CD4-positive, alpha-beta T cell (primary cell): ENCODE measurements around the gene EARS2. TPM values are rescaled to one million over a fixed set of nuclear protein-coding genes. Genes with fewer than 3 reads are reported as not detected.

Source experiments
- ATAC-seq: fragments of 200-7000 bp; cut with Tn5 transposase; one replicate; pipeline ENCODE4 v1.10.0; 2022; ENCODE audit warnings: mild to moderate bottlenecking; ENCODE audit not compliant: poor library complexity
- CTCF ChIA-PET: fragments of 350-600 bp; sonication (Branson Sonifier 250); formaldehyde crosslinking; loops from one replicate; lab custom pipeline; 2021; ENCODE audit warnings: antibody characterized with exemption, inconsistent platforms; lab: Charles Lee
- POLR2A ChIA-PET: fragments of 350-600 bp; sonication (Branson Sonifier 250); formaldehyde crosslinking; loops from one replicate; lab custom pipeline; 2021; ENCODE audit warnings: antibody characterized with exemption, inconsistent platforms; lab: Charles Lee
- DNase-seq, 14 experiments: peaks; one replicate each; pipeline ENCODE4 v3.0.0-alpha.2; 2013 to 2020; ENCODE audit warnings: mixed read lengths in 2 of 14
- H3K27ac ChIP-seq, 2 donors: one replicate each; pipeline versions ENCODE4 v1.5.1 to v1.7.0; 2013; ENCODE audit warnings: low read length in 2 of 2, low read depth in 1 of 2, mild to moderate bottlenecking in 1 of 2
- H3K27me3 ChIP-seq, 2 experiments: 1 replicate in 1 of 2; 2 replicates in 1 of 2; pipeline versions ENCODE4 v1.6.1 to v1.7.0; 2013; ENCODE audit warnings: low read length in 2 of 2, control low read depth in 1 of 2, mild to moderate bottlenecking in 1 of 2, moderate library complexity in 1 of 2; ENCODE audit not compliant: insufficient read depth in 2 of 2, control insufficient read depth in 1 of 2
- H3K36me3 ChIP-seq: one replicate; pipeline ENCODE4 v1.6.1; 2013; ENCODE audit warnings: low read length, control low read depth; ENCODE audit not compliant: insufficient read depth
- H3K4me1 ChIP-seq: one replicate; pipeline ENCODE4 v1.6.1; 2013; ENCODE audit warnings: low read length, control low read depth; ENCODE audit not compliant: insufficient read depth
- H3K4me3 ChIP-seq: one replicate; pipeline ENCODE4 v1.5.1; 2013; ENCODE audit warnings: mild to moderate bottlenecking, low read length, moderate library complexity
- H3K9me3 ChIP-seq, 2 experiments: 1 replicate in 1 of 2; 2 replicates in 1 of 2; pipeline versions ENCODE4 v1.6.1 to v1.7.0; 2013; ENCODE audit warnings: low read length in 2 of 2, mild to moderate bottlenecking in 2 of 2, control low read depth in 1 of 2, moderate library complexity in 1 of 2; ENCODE audit not compliant: control insufficient read depth in 1 of 2, insufficient read depth in 1 of 2
- H3K27ac Mint-ChIP-seq: one replicate; pipeline ENCODE4 v1.8.0; 2020; ENCODE audit warnings: mixed read lengths
- H3K27me3 Mint-ChIP-seq: one replicate; pipeline ENCODE4 v1.8.0; 2021; ENCODE audit warnings: mixed read lengths
- H3K36me3 Mint-ChIP-seq: one replicate; pipeline ENCODE4 v1.8.0; 2021; ENCODE audit warnings: low read depth, mixed read lengths
- H3K4me1 Mint-ChIP-seq: one replicate; pipeline ENCODE4 v1.8.0; 2021; ENCODE audit warnings: low read depth, mixed read lengths
- H3K4me3 Mint-ChIP-seq: one replicate; pipeline ENCODE4 v1.8.0; 2020; ENCODE audit warnings: mild to moderate bottlenecking, mixed read lengths
- H3K9me3 Mint-ChIP-seq: one replicate; pipeline ENCODE4 v1.8.0; 2020; ENCODE audit warnings: mixed read lengths
- CTCF ChIP-seq: fragments of 200-600 bp; IDR thresholded peaks from one replicate; pipeline ENCODE4 v1.8.0; 2022; ENCODE audit warnings: antibody characterized with exemption, mild to moderate bottlenecking
- intact Hi-C, 2 experiments: fragments of 100-400 bp; cut with DNase I in 1 of 2; cut with micrococcal nuclease in 1 of 2; formaldehyde crosslinking; loops; one replicate each; pipeline versions ENCODE4 v1.15.1 to v1.9.0; 2023 to 2025; cut with DNase I, micrococcal nuclease
- total RNA-seq, 174 experiments: library from RNA in 2 of 174; stranded (reverse) in 2 of 174; gene quantifications; one replicate each; pipeline ENCODE4 v1.2.3 and lab custom pipeline; 2021 to 2026

The EARS2 gene
- total RNA-seq, 2 experiments from 2014 or later = 7.9 to 8.0 TPM

GRCh38 chr16:23530062-23530461, 27.1 kb downstream of the EARS2 start:
- CTCF ChIA-PET = no interaction called here
- Mint-ChIP-seq H3K27me3 (no peaks in the 10 kb centered on the region), H3K27ac (no peak overlapping the region), H3K4me3 (no peak overlapping the region), H3K9me3 (no peaks in the 10 kb centered on the region), H3K4me1 (no peaks in the 10 kb centered on the region), H3K36me3 (peaks cover 53% of the 10 kb centered on the region)
- Histone ChIP-seq H3K4me1 (no peaks in the 10 kb centered on the region), H3K27me3 (no peaks in the 10 kb centered on the region), H3K9me3 (no peaks in the 10 kb centered on the region), H3K36me3 (peaks cover 60% of the 10 kb centered on the region), H3K4me3 (no peak overlapping the region), H3K27ac (no peak overlapping the region)
- POLR2A ChIA-PET = no interaction called here
- TF ChIP-seq CTCF = no peak
- DNase-seq = no peak
- no peak for ATAC-seq
- intact Hi-C loops = no loop called here

GRCh38 chr16:23528644-23529310, 28.4 kb downstream of the EARS2 start:
- TF ChIP-seq CTCF = no peak
- DNase-seq (no peak), ATAC-seq (no peak)
- intact Hi-C loops = no loop called here
- H3K36me3 Mint-ChIP-seq = peaks cover 57% of the 10 kb centered on the region
- H3K27me3 Mint-ChIP-seq = no peaks in the 10 kb centered on the region
- H3K27ac Mint-ChIP-seq = no peak overlapping the region
- H3K9me3 Mint-ChIP-seq = no peaks in the 10 kb centered on the region
- no peaks in the 10 kb centered on the region for H3K4me1 Mint-ChIP-seq
- Histone ChIP-seq H3K27ac (no peak overlapping the region), H3K4me3 (no peak overlapping the region), H3K36me3 (peaks cover 56% of the 10 kb centered on the region), H3K9me3 (no peaks in the 10 kb centered on the region), H3K4me1 (no peaks in the 10 kb centered on the region), H3K27me3 (no peaks in the 10 kb centered on the region)
- no peak overlapping the region for H3K4me3 Mint-ChIP-seq
- ChIA-PET POLR2A (no interaction called here), CTCF (no interaction called here)

GRCh38 chr16:23527961-23528643, 29.0 kb downstream of the EARS2 start:
- intact Hi-C loops = no loop called here
- ChIA-PET POLR2A (no interaction called here), CTCF (no interaction called here)
- DNase-seq (no peak), ATAC-seq (no peak)
- H3K4me3 ChIP-seq = no peak overlapping the region
- peaks cover 57% of the 10 kb centered on the region for H3K36me3 Mint-ChIP-seq
- H3K9me3 ChIP-seq = no peaks in the 10 kb centered on the region
- H3K27ac ChIP-seq = no peak overlapping the region
- no peaks in the 10 kb centered on the region for H3K4me1 Mint-ChIP-seq
- no peak overlapping the region for H3K27ac Mint-ChIP-seq
- no peaks in the 10 kb centered on the region for H3K4me1 ChIP-seq
- TF ChIP-seq CTCF = no peak
- H3K9me3 Mint-ChIP-seq = no peaks in the 10 kb centered on the region
- peaks cover 58% of the 10 kb centered on the region for H3K36me3 ChIP-seq
- H3K27me3 ChIP-seq = no peaks in the 10 kb centered on the region
- H3K27me3 Mint-ChIP-seq = no peaks in the 10 kb centered on the region
- H3K4me3 Mint-ChIP-seq = no peak overlapping the region
